ENCODE measurements around the gene KRT33A.

KRT33A gene

GRCh38 chr17:41329279-41329948 is 21.2 kb downstream of the KRT33A start:
- DNase-seq (ENCODE audit: low read depth in 2 of 2): no peak

DNA sequence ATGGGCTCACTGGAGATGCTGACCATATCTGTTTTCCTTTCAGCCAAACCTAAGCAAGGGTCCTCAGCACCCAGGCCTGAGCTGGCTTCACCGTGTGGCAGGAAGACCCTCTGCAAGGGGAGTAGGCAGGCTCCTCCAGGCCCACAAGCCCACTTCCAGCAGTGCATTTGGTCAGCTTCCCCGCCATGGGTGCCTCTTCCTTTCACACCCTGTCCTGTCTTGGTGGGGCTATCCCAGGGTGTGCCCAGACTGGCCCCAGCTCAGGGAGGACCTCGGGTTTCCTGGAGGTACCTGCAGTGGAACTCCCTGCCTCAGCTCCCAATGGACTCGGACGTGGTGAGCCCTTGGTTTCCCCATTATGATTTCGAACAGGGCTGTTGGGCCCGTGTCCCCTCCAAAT is 22.4 kb downstream of the KRT33A start:
- no peak for DNase-seq (ENCODE audit: low read depth in 2 of 2)

DNA sequence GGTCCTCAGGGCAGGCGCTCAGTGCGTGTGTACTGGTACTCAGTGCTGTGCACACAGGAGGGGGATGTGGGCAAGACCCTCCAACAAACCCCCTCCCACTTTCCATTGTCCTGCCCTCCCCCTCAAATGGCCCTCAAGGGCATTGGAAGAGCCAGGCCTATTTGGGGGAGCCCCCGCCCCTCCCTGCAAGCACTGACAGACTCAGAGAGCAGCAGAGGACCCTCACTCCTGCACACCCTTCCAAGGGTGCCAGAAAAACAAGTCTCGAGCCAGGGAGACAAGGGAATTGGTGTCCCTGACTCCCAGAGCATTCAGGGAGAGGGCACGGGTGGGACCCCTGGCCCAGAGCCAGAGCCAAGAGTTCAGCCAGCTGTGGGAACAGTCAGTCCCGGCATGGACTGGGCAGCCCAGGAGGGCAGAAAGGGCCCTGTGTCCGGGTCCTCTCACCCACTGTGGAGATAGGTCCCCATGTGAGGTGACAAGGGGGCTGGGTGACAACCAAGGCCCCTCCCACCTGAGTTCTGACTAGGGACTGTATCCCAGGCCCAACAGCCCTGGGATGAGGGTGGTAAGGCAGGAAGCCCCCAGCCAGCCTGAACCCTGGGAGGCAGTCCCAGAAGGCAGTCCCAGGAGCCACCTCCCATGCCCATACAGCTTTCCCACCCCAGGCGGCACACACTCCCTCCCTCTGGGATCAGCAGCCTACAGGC is 23.1 kb downstream of the KRT33A start:
- no peak for DNase-seq (ENCODE audit: low read depth in 2 of 2)

DNA sequence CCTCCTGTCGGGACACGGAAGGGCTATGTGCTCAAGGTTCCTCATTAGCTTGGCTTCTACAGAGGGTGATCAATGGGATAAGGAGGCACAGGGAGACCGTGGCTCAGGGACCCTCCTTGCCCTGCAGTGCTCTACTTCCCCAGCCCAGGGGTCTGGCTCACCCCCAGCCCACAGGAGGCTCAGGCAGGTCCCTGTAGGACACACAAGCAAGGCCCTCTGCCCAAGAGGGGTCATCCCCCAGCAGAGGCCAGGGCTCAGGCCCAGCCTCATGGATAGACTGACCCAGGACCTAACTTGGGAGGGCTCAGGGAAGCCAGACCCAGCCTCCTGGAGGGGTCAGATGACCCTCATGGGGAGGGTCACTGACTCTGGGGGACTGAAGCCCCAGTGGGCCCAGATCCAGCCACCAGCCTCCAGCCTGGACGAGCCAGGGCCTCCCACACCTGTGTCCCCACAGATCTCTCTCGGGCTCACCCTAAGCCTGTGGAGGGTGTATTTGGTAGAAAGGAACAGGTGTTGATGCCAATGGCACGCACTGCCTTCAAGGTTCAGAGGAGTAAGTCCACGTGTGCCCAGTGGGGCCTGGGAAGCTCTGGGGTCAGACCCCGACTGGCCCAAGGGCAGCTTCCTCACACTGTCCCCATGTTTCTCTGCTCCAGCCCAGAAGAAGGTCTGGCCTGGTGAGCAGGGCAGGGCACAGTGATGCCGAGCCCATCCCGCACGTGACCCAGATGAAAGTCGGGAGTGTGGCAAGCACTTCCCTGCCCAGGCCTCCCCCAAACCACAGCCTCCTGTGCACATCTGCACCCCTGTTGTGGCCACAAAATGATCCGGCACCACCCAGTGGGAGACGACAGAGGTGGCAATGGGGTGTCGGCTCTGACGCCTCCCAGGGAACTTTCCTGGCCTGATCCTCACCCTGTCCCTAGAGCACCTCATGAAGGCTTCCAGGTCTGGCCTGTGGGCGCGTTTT is 24.2 kb downstream of the KRT33A start:
- no peak for DNase-seq (ENCODE audit: low read depth in 2 of 2)

- DNase-seq (ENCODE audit: low read depth in 2 of 2): no peak
Measured at GRCh38 chr17:41325611-41326010, 25.0 kb downstream of the KRT33A start.

- DNase-seq (ENCODE audit: low read depth in 2 of 2): no peak
Measured at GRCh38 chr17:41325126-41325525, 25.5 kb downstream of the KRT33A start.

DNA sequence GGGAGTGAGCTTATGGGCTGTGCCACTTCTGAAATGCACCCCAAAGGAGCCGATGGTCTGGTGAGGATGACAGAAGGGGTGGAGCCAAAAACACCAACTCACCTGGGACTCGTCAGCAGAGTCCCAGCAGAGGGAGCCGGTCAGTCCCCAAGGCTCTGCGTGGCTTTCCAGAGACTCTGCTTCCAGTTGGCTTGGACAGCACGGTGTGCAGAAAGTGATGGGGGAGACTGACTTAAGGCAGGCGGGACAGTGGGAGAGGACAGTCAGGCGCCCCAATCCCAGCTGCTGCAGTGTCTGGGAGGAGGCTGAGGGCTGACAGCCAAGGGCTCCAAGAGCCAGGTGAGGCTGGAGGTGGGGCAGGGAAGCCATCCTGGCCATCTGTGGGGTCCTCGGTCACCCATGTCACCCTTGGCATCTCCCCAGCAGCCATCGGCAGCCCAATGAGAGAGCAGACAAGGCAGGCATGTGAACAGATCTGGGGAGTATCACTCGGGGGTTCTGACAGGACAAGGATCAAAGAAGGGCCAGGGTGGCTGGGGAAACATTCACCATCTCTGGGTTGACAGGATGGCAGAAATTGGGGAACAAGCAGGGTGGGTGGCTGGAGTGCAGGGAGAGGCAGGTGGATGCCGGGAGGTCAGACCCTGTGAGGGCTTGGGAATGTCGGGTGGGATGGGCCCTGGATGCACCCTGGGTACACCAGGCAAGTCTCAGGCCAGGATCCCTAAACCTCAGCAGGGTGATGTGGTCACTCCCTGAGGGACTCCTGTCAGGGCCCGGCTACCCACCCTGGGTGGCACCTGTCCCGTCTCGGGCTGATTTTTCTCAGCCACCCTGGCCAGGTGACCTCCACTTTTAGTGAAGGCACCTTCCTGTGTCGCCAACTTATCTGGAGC is 26.2 kb downstream of the KRT33A start:
- no peak for DNase-seq (ENCODE audit: low read depth in 2 of 2)

DNA sequence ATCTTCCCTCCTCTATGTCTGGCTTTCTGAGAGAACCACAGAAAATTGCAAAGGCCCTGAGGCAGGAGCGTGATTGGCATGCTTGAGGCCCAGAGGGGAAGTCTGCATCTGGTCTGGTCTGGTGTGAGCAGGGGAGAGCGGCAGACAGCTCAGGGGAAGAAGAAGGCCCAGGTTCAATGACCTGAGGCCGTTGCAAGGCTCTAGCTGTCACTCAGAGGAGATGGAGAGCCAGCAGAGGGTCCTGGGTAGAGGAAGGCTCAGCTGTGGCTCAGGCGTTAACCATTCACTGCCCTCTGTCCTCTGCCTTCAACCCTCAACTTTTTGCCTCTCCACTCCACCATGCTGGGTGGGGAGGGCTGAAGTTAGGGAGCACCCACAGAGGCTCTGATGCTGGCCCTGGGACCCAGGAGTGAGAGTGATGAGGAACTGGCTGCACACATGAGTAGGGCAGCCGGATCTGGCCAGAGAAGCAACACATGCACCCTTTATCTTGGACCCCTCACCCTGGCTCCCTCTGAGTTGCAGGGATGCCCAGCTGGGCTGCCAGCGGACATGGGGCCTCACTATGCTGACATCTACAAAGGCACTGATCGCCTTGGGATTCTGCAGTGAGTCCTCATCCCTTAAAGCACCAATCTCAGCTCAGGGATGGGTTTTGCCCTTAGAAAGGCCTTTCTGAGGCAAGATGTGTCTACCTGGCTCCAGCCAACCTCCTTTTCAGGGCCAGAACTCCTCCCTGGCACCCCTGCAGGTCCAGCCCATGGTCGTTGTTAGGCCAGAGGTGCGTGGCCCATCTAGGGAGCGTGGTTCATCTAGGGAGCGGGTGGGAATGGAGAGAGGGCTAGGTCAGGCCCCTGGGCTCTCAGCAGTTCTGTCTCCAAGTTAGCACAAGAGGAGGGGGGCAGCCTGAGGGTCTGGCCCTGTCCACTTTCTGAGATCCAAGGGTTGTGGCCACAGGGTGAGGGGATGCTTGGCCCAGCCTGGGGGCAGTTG is 27.4 kb downstream of the KRT33A start:
- no peak for DNase-seq (ENCODE audit: low read depth in 2 of 2)

DNA sequence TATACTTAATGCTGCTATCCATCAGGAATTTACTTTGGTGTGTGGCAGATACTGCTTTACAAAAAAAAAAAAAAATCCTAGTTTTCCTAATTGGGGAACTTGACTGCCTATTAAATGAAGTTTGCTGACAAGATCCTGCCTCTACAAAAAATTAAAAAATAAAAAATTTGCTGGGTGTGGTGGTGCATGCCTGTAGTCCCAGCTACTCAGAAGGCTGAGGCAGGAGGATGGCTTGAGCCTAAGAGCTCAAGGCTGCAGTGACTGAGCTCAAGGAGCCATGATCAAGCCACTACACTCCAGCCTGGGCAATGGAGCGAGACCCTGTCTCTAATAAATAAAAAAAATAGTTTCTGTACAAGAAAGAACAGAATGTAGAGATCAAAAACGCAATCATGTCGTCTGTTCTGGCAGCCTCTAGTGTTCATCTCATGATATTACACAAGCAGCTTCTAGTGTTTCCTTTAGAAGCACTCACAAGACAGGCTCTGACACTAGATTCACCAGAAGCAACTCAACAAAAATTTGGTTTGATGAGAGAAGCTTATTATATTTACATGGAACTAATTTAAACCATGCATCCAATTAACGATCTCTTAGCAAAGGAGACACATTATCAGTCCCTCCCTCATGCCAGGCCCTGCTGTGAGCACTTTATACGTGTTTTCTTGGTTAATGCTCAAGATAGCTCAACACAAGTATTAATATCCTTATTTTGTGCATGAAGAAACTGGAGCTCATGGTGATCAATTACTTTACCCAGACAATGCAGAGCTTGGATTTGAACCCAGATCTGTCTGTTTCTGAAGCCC is 28.3 kb downstream of the KRT33A start:
- no peak for DNase-seq (ENCODE audit: low read depth in 2 of 2)

GRCh38 chr17:41318231-41318630 is 32.4 kb downstream of the KRT33A start:
- no peak for DNase-seq (ENCODE audit: low read depth in 2 of 2)

DNA sequence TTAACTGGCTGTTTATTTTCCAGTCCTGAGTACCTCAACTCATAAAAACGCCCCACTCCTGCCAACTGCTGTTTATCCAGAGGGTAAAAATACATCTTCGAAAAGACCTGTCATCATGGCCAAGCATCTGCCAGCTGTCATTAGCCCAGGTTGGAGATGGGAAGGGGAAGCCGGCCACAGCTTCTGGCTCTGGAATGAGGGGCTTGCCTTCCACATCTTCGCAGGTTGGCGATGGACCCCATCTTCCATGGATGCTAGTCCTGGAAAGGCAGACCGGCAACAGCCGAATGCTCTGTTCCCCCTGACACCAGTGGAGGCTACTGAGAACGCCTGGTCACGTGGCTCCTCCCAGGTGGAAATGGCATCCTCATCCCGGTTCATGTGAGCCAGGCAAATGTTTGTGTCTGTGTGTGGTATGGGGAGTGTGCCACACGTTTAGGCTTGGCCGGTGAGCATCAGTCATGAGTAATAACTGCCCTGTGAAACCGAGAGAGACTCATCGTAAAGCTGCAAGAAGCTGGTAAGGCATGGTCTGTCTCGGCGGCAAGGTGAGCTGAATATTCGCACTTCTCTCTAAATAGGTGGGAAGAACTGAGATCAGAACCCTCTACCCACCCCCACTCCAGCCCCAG is 34.7 kb downstream of the KRT33A start:
- DNase-seq (ENCODE audit: low read depth in 2 of 2): no peak

DNA sequence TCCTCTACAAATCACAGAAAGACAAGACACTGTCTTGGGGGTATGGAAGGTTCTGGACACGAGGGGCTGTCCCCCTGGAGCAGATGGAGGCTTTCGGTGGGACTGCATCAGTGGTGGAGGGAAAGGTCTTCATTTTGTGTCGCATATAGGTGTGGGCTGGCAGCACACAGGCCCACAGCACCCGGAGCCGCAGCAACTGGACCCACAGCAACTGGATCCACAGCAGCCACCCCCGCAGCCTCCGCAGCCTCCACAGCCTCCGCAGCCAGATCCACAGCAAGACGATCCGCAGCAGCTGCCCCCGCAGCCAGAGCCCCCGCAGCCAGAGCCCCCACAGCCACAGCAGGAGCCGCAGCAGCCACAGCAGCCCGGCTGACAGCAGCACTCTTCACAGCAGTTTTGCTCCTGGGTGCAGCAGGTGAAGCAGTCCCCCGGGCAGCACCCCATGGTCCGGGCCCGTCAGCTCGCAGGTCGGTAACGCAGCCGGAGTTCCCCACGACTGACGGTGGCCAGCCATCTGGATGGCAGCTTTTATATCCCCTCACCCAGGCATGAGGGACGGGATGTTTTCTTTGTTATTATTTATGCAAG is 35.3 kb downstream of the KRT33A start, which contains the start of gene KRTAP17-1:
Gene KRTAP17-1, minus strand, starts transcription at position 507 of the 591 bp plus-strand sequence. Its CDS starts 60 bp downstream, at position 447.
- no peak for DNase-seq (ENCODE audit: low read depth in 2 of 2)

- no peak for DNase-seq (ENCODE audit: low read depth in 2 of 2)
Measured at GRCh38 chr17:41311111-41311510, 39.5 kb downstream of the KRT33A start.

GRCh38 chr17:41308918-41309359 is 41.7 kb downstream of the KRT33A start, which contains the start of gene KRTAP16-1:
Gene KRTAP16-1 (minus strand): TSS chr17:41309309. CDS start chr17:41309253, 56 bp downstream.
- peak in 1 of 2 experiments; percentile 8 for DNase-seq (ENCODE audit: low read depth in 2 of 2)

DNA sequence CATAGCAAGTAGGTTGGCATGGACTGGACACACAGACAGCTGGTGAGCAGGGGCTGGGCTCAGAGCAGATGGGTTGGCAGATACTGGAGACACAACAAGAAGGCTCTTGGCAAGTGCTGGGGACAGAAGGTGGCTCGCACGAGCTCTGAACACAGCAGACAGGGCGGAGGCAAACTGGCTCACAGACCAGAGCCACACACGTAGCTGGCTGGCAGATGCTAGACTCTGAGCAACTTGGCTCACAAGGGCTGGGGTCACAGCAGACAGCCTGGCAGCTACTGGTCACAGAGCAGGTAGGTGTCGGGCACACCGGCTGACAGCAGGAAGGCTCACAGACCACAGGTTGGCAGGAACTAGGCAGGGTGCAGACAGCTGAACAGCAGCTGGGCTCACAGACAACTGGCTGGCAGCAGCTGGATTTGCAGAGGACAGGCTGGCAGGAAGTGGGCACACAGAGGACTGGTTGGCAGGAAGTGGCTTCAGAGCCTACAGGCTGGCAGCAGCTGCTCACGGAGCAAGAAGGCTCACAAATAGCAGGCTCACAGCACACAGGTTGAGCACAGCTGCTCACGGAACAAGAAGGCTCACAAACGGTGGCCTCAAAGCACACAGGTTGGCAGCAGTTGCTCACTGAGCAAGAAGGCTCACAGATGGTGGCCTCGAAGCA is 42.2 kb downstream of the KRT33A start:
- peak; percentile 17 to 24 for DNase-seq (ENCODE audit: low read depth in 2 of 2)

- no peak for DNase-seq (ENCODE audit: low read depth in 2 of 2)
Measured at GRCh38 chr17:41307647-41308046, 43.0 kb downstream of the KRT33A start.

DNA sequence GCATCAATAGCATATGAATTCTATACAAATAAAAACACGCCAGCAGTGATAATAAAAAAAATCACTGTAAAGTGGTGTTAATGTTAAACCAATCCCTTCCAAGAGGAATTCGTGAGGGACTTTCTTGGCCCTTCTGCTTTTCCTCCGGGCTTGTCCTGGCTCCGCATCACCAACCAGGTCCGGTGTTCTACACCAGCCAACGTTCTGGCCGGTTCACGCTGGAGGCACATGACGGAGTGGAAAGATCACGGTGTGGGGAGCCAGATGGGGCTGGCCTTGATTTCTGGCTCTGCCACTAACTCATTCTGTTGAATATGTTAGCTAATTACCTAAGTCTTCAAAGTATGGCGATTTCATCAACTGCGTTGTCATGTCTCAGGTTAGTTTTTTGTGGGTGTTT is 46.5 kb downstream of the KRT33A start:
- DNase-seq (ENCODE audit: low read depth in 2 of 2): no peak

All from stimulated activated CD4-positive, alpha-beta T cell treated with anti-CD3 and anti-CD28 coated beads, Interleukin-12 subunit alpha, Interleukin-12 subunit beta, amount 100 ng/mL, for 24 hours (primary cell).